Bronchial epithelial cell (primary cell): ENCODE results near the gene TRAPPC4. TPM values are rescaled to one million over a fixed set of nuclear protein-coding genes. Genes with fewer than 3 reads are reported as not detected.
A peak's percentile ranks its signal among the peaks of the same experiment; 100 is the strongest.

Source experiments
- DNase-seq: peaks from one replicate; pipeline ENCODE4 v3.0.0-alpha.2; 2010; ENCODE audit warnings: low read depth
- FAIRE-seq: peaks from 2 replicates; lab custom pipeline; 2011; peaks lifted over from hg19 to GRCh38; lab: Jason Lieb, UNC
- H3K27me3 ChIP-seq: 2 replicates; pipeline ENCODE4 v1.5.1; 2011; ENCODE audit warnings: low read length; ENCODE audit not compliant: control insufficient read depth, insufficient read depth
- H3K36me3 ChIP-seq: 2 replicates; pipeline ENCODE4 v1.5.1; 2011; ENCODE audit warnings: low read length; ENCODE audit not compliant: control insufficient read depth, insufficient read depth
- H3K4me3 ChIP-seq: 2 replicates; pipeline ENCODE4 v1.5.1; 2011; ENCODE audit warnings: mild to moderate bottlenecking, low read depth, low read length, control low read depth
- CTCF ChIP-seq: IDR thresholded peaks from 2 replicates; pipeline ENCODE4 v1.5.1; 2011; ENCODE audit warnings: mild to moderate bottlenecking, moderate library complexity, low read length, control low read depth, inconsistent platforms; ENCODE audit not compliant: insufficient read depth, severe bottlenecking
- total RNA-seq: library from RNA; depleted of rRNA; stranded (reverse); fragments of >200 nt; gene quantifications from 2 replicates; pipeline ENCODE4 v1.2.1, GENCODE V29; 2014

Gene TRAPPC4
- total RNA-seq, 1 donor from 2014 or later, result 115 TPM

- TF ChIP-seq CTCF, result no peak
- FAIRE-seq (no peak), DNase-seq (no peak)
- H3K4me3 ChIP-seq, result no peak overlapping the region
- no peaks in the 10 kb centered on the region for H3K27me3 ChIP-seq
- peaks cover 7% of the 10 kb centered on the region for H3K36me3 ChIP-seq
Measured at GRCh38 chr11:119028346-119029068, 9.9 kb downstream of the TRAPPC4 start.

GRCh38 chr11:119029069-119029339 lies 10.4 kb downstream of the TRAPPC4 start:
- DNase-seq, result no peak
- no peak for FAIRE-seq
- Histone ChIP-seq H3K27me3 (no peaks in the 10 kb centered on the region), H3K36me3 (peaks cover 5% of the 10 kb centered on the region), H3K4me3 (no peak overlapping the region)
- TF ChIP-seq CTCF, result no peak

- Histone ChIP-seq H3K4me3 (peak overlapping the region; percentile 64), H3K36me3 (peaks cover 5% of the 10 kb centered on the region), H3K27me3 (no peaks in the 10 kb centered on the region)
- no peak for TF ChIP-seq CTCF
- no peak for DNase-seq
- no peak for FAIRE-seq
Measured at GRCh38 chr11:119029340-119030028, 10.9 kb downstream of the TRAPPC4 start.

GRCh38 chr11:119030029-119030328 lies 11.4 kb downstream of the TRAPPC4 start:
- no peak for DNase-seq
- no peak for TF ChIP-seq CTCF
- Histone ChIP-seq H3K4me3 (peak overlapping the region; percentile 64), H3K27me3 (no peaks in the 10 kb centered on the region), H3K36me3 (peaks cover 3% of the 10 kb centered on the region)
- FAIRE-seq, result no peak

GRCh38 chr11:119030329-119031047 lies 11.9 kb downstream of the TRAPPC4 start, which contains the start of gene SLC37A4:
Gene SLC37A4, minus strand, starts transcription at chr11:119030877.
- H3K27me3 ChIP-seq, result no peaks in the 10 kb centered on the region
- FAIRE-seq, result no peak

More at GRCh38 chr11:119030329-119031047, 11.9 kb downstream of the TRAPPC4 start, which contains the start of gene SLC37A4:
- H3K36me3 ChIP-seq, result peaks cover 3% of the 10 kb centered on the region
- H3K4me3 ChIP-seq, result peak within 1 kb of the TSS; percentile 64
- TF ChIP-seq CTCF, result peak; percentile 92
- peak; percentile 96 for DNase-seq
